ENCODE data around the gene PABPN1. TPM values are rescaled to one million over a fixed set of nuclear protein-coding genes. Genes with fewer than 3 reads are reported as not detected.
"Not testable (repeated sequence)": the region's sequence is repeated elsewhere in the genome, so short reads cannot be mapped to it uniquely, and the experiment has no call there.

PABPN1 gene
- polyA plus RNA-seq, 1 donor, result 309 TPM

DNA sequence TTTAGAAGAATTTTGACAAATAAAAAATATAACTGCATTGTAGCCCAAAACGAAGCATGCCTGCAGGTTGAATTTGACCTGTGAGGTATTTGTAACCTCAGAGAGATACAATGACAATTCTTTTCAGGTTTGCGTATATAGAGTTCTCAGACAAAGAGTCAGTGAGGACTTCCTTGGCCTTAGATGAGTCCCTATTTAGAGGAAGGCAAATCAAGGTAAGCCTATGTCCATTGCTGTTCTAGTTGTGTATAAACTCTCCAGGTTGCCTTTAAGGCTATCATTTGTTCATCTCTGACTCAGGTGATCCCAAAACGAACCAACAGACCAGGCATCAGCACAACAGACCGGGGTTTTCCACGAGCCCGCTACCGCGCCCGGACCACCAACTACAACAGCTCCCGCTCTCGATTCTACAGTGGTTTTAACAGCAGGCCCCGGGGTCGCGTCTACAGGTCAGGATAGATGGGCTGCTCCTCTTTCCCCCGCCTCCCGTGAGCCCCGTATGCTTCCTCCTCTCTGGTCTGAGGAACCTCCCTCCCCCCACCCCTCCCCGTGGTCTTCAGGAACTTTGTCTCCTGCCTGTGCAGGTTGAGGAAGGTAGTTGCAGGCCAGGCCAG, 2.7 kb downstream of the PABPN1 start:
- DNase-seq, result no peak

DNA sequence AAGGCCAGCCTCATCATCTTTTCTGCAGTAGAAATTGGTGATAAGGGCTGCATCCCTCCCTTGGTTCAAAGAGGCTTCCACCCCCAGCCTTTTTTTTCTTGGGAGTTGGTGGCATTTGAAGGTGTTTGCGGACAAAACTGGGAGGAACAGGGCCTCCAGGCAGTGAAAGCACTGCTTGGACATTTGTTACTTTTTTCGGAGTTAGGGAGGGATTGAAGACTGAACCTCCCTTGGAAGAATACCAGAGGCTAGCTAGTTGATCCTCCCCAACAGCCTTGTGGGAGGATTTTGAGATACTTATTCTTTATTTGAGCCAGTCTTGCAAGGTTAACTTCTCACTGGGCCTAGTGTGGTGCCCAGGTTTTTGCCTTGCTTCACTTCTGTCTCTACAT, 3.2 kb downstream of the PABPN1 start:
- DNase-seq, result no peak

DNA sequence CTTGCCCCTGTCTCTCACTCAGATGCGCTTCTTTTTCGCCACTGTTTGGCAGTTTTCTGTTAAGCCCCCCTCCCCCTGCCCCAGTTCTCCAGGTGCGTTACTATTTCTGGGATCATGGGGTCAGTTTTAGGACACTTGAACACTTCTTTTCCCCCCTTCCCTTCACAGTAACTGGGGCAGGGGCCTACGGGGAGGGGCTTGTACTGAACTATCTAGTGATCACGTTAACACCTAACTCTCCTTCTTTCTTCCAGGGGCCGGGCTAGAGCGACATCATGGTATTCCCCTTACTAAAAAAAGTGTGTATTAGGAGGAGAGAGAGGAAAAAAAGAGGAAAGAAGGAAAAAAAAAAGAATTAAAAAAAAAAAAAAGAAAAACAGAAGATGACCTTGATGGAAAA, 3.7 kb downstream of the PABPN1 start:
- DNase-seq, result no peak

DNA sequence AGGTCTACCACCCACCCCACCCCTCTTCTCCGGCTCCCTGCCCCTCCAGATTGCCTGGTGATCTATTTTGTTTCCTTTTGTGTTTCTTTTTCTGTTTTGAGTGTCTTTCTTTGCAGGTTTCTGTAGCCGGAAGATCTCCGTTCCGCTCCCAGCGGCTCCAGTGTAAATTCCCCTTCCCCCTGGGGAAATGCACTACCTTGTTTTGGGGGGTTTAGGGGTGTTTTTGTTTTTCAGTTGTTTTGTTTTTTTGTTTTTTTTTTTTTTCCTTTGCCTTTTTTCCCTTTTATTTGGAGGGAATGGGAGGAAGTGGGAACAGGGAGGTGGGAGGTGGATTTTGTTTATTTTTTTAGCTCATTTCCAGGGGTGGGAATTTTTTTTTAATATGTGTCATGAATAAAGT, 4.5 kb downstream of the PABPN1 start:
- DNase-seq, result not testable (repeated sequence)

DNA sequence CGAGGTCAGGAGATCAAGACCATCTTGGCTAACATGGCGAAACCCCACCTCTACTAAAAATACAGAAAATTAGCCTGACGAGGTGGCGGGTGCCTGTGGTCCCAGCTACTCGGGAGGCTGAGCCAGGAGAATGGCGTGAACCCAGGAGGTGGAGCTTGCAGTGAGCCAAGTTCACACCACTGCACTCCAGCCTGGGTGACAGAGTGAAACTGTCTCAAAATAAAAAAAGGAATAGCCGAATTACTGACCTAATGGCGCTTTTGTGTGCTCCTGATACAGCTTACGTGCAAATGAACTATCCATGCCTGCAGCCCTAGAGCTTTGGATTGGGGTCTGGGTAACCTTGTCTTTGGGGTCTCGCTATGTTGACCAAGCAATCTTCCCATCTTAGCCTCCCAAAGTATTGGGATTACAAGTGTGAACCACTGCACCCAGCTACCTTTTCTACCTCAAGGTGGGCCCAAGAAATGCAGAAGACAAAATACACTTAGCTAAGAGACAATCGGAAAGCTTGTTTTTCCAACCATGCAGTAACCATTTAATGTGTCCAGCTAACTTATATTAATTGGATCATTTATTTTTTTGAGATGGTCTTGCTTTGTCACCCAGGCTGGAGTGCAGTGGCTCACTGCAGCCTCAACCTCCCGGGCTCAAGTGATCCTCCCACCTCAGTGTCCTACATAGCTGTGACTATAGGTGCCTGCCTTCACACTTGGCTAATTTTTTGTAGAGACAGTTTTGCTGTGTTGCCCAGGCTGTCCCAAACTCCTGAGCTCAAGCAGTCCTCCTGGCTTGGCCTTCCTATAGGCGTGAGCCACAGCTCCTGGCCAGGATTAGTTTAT, 5.5 kb downstream of the PABPN1 start:
- DNase-seq, result no peak

DNA sequence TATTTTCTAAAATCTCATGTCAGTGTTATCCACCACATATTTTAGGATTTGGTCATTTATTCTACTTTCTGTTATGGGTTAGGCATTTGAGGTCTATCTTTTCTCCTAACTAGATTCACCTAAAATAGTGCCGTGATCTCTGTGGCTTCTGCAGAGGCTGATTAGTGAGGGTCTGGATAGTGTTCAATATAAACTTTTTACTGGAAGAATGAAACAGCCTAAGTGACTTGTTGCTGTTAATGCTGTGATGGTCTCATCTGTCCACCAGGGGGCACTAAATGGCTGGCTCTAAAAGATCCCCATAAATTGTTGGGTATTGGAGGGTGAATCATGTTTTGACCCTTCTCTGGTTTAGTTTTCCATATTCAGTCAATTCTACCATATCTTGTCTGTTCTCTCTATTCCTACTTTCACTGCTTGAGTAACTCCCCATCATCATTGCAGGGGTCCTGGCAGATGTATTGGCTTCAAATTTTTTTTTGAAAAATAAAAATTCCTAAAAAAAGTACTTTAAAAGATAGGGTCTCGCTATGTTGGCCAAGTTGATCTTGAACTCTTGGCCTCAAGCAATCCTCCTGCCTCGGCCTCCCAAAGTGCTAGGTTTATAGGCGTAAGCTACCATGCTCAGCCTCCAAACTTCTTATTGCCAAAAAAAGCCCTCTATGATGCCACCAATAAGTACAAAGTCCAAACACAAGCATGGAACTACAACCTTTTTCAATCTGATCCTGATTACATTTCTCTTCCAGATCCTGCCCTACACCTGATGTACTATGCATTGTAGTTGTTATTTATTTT, 6.9 kb downstream of the PABPN1 start:
- peak; percentile 80 for DNase-seq

DNA sequence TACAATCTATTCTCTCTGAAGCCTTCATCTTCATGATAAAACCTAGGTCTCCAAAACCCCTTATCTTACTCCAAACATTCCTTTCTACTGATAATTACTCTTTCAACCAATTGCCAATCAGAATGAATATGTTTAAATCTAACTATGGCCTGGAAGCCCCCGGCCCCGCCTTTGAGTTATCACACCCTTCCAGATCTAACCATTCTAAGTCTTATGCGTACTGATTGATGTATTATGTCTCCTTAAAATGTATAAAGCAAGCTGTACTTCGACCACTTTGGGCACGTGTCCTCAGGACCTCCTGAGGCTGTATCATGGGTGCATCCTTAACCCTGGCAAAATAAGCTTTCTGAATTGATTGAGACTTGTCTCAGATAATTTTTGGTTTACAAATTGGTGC, 14.4 kb downstream of the PABPN1 start:
- no peak for DNase-seq

DNA sequence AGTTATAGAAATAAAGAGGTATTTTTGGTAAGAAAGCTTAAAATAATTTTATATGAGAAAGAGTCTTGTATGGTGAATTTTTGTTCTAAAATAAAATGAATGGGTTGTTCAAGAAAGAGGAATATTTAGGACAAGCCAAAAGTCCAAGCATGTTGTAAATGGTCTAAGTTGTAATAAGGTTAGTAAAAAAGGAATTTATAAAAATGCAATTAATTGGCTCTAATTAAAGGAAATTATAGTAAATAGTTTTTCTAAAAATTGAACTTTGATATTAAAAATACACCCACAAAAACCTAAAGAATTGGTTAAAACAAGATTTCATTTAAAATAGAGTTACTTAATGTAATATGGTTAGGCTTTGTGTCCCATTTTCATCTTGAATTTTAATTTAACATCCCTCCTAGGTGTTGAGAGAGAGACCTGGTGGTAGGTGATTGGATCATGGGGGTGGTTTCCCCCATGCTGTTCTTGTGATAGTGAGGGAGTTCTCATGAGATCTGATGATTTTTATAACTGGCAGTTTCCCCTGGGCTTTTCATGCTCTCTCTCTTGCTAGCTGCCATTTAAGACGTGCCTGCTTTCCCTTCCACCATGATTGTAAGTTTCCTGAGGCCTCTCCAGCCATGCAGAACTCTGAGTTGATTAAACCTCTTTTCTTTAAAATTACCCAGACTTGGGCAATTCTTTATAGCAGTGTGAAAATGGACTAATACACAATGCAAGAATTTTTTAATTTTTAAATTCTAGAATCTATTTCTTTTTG, 18.4 kb downstream of the PABPN1 start:
- no peak for DNase-seq

DNA sequence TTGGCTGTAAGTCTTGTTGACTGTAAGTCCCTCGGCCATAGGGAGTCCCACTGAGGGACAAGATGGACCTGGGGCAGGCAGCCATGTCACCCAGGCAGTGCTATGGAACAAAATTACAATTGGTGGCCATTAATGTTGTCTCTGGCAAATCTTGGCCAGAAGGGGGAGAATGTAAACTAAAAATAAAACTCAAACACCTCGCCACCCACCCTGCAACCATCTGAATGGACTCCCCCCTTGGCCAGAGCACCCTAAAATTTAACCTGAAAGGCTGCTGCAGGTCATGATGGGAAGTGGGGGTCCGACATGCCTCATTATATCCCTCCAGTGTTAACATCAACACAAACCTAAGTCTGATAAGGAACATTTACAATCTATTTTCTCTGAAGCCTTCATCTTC, 23.2 kb downstream of the PABPN1 start:
- no peak for DNase-seq

DNA sequence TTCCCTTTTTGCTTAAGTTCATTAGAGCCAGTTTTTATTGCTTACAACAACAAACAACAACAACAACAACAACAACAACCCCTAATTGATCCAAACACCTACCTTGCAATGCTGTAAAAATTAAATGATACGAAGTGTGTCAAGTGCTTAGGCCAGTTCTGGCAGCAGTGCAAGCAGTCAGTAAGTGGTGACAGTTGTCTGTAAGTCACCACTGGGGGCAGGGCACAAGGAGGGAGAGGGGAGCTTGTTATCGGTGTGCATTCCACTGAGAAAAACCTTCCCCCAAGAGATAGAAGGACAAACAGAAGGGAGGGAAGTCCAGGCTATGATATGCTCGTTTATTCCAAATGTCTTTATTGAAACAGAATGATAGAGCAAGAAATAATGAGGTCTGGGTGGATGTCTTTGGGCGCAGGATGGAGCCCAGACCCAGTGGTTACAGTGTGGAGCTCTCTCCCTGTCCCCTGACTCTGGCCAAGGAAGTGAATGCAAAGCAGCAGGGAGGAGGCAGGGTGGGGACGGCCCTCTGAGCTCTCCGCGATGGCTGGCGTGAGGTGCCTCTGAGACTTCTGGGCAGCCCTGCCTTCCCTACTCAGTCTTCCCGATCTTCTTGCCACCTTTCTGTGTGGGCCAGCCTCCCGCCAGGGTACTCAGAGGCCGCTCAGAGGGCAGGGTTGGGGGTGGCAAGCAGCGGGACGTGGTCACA, 24.9 kb downstream of the PABPN1 start:
- no peak for DNase-seq

DNA sequence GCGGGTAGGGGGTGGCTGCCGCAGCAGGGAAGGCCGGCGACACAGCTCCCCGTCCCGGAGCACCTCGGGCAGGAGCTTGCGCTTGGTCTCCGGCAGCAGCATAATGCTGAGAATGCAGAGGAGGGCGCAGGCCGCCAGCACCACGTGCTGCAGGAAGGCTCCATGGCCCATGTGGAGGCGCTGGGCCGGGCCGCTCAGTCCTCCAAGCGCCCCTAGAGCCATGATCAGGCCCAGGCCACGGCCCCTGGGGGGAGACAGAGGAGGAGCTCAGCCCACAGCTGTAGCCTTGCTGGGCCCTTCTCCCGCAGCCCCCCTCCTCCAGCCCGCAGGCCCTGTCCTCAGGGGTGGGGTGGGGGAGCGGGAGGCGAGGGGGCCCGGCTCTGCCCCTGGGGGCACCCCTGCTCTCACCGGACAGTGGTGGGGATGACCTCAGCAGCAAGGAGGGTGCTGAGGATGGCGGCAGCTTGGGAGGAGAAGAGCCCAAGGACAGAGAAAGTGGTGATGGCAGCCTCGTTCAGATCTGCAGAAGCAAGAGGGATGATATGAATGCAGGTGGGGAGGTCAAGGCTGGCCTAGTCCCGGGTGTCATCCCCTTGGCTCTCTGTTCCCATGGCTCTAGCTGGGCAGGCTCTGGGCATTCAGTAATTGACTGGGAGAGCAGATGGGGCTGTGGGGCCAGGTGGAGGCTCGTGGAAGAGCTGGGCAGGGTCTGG, 25.6 kb downstream of the PABPN1 start:
- no peak for DNase-seq

DNA sequence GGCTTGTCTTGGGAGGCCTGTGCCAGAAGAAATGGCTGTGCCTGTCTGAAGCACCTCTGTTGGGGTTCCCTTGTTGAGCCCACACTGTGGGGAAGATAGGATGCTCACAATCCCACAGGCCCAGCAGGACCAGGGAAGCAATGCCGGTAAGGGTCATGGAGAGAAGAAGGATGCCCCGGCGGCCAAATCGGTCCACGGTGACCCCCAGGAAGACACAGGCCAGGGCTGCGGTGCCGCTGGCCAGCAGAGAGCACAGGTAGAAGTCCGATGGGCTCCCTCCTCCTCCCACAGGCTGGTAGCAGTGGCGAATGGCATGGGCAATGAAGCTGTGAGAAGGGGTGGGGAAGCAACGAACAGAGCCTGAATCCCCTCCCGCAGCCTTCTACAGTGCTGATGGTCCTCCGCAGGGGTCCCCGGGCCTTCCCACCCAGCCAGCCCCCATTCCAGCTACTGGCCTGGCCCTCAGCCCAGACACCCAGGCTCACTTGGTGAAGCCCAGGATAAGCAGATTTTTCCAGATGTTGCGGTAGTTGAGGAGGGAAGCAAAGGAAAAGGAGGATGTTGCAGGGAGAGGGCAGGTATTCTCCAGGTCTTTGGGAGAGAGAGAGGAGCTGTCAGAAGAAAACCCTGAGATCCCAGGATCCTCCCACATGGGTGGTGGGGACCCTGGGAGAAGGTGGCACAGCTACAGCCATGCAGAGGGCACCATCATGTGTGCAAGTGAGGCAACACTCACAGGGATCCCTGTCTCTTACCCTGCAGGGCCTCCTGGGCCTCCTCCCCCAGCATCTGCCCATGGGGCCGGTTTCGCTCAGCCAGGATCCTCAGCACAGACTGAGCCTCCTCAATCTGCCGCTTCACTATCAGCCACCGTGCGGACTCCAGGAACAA, 26.4 kb downstream of the PABPN1 start:
- DNase-seq, result no peak

DNA sequence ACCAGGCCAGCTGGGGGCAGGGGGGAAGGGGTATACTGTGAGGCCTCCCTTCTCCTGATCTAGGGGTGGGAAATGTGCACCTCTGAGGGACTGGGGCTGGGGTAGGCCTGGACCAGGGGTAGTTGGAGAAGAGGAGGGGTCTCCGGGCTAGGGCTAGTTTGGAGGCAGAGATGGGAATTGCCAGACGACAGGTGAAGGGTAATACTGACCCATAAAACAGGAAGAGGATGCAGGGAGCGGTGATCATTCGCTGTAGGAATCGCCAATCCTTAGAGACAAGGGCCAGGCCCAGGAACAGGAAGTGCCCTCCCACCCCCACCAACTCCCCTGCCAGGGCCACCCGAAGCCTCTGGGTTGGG, 27.0 kb downstream of the PABPN1 start:
- no peak for DNase-seq

DNA sequence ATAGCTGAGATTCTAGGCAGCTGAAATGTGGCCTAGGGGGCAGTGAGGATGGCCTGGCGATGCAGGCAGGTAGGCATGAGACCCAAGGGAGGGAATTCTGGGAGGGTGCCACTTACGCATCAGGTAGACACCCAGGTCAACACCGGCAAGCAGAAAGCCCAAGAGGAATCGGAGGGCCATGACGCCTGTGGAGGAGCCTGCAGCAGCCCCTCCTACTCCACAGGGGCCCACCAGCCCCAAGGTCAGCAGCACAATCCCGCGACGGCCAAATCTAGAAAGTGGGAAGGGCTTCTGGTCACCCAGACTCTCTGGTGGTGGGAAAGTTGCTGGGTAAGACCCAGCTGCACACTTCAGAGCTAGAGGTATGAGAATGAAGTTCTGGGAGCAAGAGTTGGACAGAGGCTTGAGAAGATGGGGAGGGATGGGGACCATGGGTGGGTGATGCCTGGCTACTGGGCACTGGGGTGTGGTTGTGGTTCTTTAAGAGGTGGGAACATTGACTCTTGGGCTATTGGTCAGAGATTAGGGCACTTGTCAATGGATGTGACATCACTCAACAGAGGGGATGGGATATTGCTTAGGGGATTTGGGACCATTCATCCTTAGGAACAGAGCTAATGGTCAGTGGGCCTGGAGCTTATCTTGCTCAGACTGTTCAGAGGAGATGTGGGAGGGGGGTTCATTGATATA, 28.0 kb downstream of the PABPN1 start:
- DNase-seq, result no peak

DNA sequence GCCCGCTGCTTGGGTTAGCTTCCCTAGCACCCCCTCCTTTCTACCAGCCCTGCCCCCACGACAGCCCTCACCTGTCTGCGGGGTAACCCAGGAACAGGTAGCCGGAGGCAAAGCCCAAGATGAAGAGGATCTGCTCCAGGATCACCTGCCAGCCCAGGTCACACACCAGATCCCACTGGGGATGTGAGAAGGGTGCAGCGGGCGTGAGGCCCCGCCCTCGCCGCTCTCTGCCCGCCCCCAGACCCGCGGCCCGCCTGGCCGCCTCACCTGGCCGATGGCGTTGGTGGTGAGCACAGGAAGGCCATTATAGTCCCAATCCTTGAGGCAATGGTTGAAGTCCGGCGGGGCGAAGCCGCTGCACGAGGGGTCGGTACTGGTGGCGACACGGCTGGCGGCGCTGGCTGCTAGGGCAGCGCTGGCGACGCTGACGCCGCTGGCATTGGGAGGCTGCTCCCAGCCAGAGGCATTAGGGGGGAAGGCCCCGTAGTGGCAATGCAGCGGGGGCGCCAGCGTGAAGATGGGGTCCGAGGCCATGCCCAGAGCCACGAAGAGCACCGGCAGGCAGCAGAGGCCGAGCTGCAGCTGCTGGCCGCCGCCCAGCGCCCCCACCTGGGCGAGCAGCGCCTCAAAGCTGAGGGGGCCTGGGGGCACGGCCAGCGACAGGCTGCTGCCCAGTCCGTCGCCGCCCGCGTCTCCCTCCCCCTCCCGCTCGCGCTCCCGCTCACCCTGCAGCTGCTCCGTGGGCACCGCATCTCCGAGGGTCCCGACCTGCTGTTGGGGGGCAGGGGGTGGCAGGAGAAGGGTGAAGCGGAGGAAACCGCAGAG, 30.6 kb downstream of the PABPN1 start:
- DNase-seq, result peak; percentile 21

DNA sequence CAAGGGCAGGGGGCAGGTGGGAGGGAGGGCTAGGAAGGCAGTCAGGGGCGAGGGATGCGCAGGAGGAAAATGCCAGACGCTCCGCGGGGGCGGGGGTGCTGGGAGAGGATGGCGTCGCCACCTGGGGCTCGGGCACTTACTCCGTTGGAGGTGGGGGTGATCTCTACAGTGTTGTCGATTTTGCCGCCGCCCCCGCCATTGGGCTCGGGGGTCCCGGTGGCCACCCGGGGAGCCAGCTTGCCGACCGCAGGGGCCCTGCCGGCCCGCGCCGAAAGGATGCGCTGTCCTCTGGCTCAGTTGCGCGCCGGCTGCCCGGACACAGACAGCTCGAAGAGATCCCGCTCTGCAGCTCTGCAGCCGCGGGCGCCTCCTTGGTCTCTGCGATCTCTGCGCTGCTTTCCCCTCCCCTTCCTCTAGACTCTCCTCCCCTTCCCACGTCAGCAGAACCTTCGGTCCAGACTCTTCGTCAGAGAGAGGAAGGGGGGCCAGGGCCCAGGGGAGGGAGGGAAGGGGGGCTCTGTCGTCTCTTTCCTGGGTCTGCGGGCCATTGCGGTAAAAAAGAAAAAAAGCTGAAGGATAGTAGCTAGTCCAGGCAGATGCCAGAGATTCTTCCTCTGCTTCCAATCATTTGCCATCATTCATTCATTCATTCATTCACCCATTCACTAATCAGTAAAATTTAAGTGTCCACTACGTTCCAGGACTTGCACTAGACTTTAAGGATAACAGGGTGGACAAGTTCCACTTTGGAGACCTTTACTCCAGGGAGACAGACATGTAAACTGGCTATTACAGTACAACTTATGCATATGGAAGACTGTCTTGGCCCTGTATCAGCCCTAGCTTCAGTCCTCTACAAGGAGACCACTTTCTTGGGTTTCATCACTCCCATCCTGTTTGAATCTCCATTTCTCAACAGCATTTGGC, 31.5 kb downstream of the PABPN1 start, which contains the start of gene SLC22A17:
Gene SLC22A17 (minus strand): TSS at position 382 of the 927 bp plus-strand sequence.
- DNase-seq, result peak; percentile 90

DNA sequence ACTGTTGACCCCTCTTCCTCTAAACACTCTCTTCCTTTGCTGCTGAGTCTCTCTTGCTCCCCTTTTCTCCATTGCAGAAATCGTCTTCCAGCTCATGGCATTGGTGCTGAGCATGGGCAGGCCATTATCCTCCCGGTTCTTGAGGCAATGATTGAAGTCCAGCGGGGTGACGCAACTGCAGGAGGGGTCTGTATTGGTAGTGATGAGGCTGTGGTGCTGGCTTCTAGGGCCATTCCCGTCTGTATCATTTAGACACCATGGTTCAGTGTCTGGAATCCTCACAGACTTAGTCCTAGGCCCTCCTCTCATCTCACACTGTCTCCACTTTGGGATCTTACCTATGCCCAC, 32.1 kb downstream of the PABPN1 start:
- DNase-seq, result no peak
